Testis (tissue), 2 donors: Measurements from ENCODE around the gene HSPB6.

Source experiments
- CTCF ChIP-seq, 3 experiments: fragments of 450-650 bp in 2 of 3; fragments of 200-600 bp in 1 of 3; sonication (generic) in 1 of 3; IDR thresholded peaks; one replicate each; pipeline ENCODE4 v1.5.1; 2016 to 2019; ENCODE audit warnings: antibody characterized with exemption in 3 of 3, mild to moderate bottlenecking in 2 of 3, moderate library complexity in 1 of 3
- POLR2A ChIP-seq: fragments of 450-650 bp; IDR thresholded peaks from one replicate; pipeline ENCODE4 v1.6.1; 2017; ENCODE audit warnings: antibody characterized with exemption, mild to moderate bottlenecking, moderate library complexity

DNA sequence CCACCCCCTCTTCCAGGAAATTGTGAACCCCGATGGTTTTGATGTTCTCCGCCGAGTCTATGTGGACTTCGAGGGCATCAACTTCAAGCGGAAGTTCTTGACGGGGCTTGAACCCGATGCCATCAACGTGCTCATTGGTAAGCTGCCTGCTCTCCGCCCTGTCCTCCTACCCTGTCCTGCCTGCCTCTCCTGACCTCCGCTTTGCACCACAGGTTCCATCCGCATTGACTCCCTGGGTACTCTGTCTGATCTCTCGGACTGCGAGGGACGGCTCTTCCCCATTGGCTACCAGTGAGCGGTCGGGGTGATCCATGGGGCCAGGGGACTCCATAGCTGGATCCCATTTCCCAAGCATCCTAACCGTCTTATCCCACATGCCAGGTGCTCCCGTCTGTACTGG, 26.5 kb downstream of the HSPB6 start:
- no peak for TF ChIP-seq CTCF (IDR thresholded peaks at IDR 0.05)
- no peak for TF ChIP-seq POLR2A
